ENCODE results near the gene COL13A1.

Gene COL13A1

DNA sequence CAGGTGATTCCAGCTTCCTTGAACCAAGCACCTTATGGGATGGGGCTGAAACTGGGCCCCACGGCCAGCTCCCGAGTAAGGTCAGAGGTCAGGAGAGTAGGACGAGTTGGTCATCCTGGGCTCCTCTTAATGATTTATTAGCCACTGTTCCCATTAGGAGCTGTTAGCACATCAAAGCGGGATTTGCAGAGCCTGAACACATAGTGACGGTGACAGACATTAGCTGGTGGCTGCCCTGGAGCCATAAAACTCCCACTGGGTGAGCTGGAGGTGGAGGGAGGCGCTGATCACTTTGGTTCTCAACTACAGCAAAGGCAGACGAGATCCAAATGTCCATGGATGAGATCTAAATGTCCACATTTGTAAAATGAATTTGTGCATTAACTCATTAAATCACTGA lies 48.1 kb downstream of the COL13A1 start:
- Mint-ChIP-seq H3K4me1 (ENCODE audit: low read depth) (no peaks in the 10 kb centered on the region), H3K9me3 (no peaks in the 10 kb centered on the region), H3K4me3 (no peak overlapping the region), H3K36me3 (ENCODE audit: low read depth) (no peaks in the 10 kb centered on the region), H3K27ac (no peak overlapping the region), H3K27me3 (ENCODE audit: low read depth) (peaks cover 25% of the 10 kb centered on the region)
- DNase-seq (ENCODE audit: low spot score) = no peak

- peaks cover 20% of the 10 kb centered on the region for H3K27me3 Mint-ChIP-seq (ENCODE audit: low read depth)
- no peaks in the 10 kb centered on the region for H3K4me1 Mint-ChIP-seq (ENCODE audit: low read depth)
- H3K9me3 Mint-ChIP-seq = no peaks in the 10 kb centered on the region
- DNase-seq (ENCODE audit: low spot score) = no peak
- H3K4me3 Mint-ChIP-seq = no peak overlapping the region
- H3K36me3 Mint-ChIP-seq (ENCODE audit: low read depth) = no peaks in the 10 kb centered on the region
- no peak overlapping the region for H3K27ac Mint-ChIP-seq
These were observed 48.7 kb downstream of the COL13A1 start for GRCh38 chr10:69850440-69850839.

DNA sequence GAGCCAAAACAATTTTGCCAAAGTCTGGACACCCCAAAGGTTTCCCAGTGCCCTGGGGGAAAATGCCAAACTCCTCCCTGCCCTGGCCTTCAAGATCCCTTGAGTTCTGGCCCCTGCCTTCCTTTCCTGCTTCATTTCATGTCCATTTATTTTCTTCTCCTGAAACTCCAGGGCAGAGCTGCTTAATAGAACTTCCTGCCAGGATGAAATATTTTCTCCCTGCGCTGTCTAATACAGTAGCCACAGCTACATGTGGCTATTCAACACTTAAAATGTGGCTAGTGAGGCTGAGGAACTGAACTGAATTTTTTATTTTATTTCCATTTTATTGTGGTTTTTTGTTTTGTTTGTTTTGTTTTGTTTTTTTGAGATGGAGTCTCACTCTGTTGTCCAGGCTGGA lies 49.6 kb downstream of the COL13A1 start:
- DNase-seq (ENCODE audit: low spot score) = no peak
- H3K4me1 Mint-ChIP-seq (ENCODE audit: low read depth) = peaks cover under 1% of the 10 kb centered on the region
- no peak overlapping the region for H3K27ac Mint-ChIP-seq
- no peaks in the 10 kb centered on the region for H3K9me3 Mint-ChIP-seq
- H3K36me3 Mint-ChIP-seq (ENCODE audit: low read depth) = no peaks in the 10 kb centered on the region
- peaks cover 15% of the 10 kb centered on the region for H3K27me3 Mint-ChIP-seq (ENCODE audit: low read depth)
- no peak overlapping the region for H3K4me3 Mint-ChIP-seq

- Mint-ChIP-seq H3K27ac (no peak overlapping the region), H3K4me3 (no peak overlapping the region), H3K27me3 (ENCODE audit: low read depth) (no peaks in the 10 kb centered on the region), H3K9me3 (no peaks in the 10 kb centered on the region), H3K4me1 (ENCODE audit: low read depth) (peaks cover 3% of the 10 kb centered on the region), H3K36me3 (ENCODE audit: low read depth) (no peaks in the 10 kb centered on the region)
- no peak for DNase-seq (ENCODE audit: low spot score)
These were observed 51.4 kb downstream of the COL13A1 start for GRCh38 chr10:69853064-69853463.

DNA sequence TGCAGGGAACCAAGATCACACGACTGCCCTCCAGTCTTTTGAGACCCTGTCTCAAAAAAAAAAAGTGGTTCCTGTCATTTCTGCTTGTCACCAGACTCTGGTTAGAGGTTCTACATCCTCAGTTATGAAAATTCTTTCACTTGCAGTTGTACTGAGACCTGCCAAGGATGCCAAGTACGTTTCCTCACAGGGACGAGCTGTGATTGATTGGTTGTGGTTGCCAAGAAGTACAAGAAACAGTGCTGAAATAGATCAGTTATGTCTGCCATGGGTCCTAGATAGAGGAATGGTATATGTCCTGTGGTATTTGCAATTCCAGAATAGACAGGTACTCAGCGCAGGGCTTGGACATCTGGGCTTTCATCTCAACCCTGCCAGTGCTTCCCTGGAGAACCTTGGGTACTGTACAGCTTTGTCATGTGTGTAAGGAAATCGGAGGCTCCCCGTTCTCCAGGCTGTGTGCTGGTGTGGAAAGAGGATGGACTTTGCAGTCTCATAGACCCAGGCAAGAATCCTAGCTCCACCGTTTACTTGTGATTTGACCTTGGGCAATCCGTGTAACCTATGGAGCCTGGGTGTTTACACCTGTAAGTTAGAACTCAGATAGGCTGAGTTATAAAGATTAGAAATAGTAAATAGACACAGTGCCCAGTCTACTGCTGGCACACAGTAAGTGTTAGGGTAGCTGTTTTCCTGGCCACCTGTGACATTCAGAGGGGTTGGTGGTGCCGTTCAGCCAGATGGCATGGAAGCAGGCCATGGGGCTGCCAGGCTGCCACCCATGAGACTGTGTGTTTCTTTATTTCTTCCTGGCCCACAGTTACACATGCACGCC lies 53.0 kb downstream of the COL13A1 start:
- H3K4me3 Mint-ChIP-seq = no peak overlapping the region
- no peaks in the 10 kb centered on the region for H3K9me3 Mint-ChIP-seq
- H3K4me1 Mint-ChIP-seq (ENCODE audit: low read depth) = peaks cover 3% of the 10 kb centered on the region
- DNase-seq (ENCODE audit: low spot score) = no peak
- H3K36me3 Mint-ChIP-seq (ENCODE audit: low read depth) = no peaks in the 10 kb centered on the region
- no peaks in the 10 kb centered on the region for H3K27me3 Mint-ChIP-seq (ENCODE audit: low read depth)
- no peak overlapping the region for H3K27ac Mint-ChIP-seq

DNA sequence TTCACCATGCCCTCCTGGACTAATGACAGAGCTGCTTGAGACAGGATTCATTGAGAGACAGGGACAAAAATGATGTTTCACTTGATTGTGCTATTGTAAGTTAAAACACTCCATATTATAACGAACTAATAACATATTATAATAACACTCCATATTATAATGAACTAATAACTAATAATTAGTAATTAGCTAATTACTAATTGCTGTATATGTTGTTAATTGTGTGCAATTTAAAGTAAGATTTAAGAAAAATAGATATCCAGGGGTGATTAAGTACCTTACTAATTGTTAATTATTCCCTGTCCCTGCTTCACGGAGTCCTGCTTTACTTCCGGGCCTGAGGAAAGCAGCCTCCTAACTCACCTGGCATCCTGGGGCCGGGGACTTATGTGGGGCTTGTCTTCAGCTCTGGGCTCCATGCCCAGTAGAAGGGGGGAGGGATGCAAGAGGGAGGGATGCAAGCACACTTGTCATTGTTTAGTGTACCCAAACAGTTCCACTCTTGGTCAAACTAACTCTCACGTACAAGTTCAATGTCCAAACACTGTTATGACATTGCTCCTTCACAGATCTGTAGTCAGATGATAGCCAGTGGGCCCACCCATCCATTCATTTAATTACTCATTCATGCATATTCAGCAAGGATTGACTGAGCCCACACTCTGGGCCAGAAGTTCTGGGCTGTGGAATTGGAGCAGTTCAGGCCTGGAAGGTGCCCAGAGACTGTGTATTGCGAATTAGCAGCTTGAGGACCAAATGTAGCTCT lies 53.8 kb downstream of the COL13A1 start:
- no peak for DNase-seq (ENCODE audit: low spot score)
- no peaks in the 10 kb centered on the region for H3K27me3 Mint-ChIP-seq (ENCODE audit: low read depth)

DNA sequence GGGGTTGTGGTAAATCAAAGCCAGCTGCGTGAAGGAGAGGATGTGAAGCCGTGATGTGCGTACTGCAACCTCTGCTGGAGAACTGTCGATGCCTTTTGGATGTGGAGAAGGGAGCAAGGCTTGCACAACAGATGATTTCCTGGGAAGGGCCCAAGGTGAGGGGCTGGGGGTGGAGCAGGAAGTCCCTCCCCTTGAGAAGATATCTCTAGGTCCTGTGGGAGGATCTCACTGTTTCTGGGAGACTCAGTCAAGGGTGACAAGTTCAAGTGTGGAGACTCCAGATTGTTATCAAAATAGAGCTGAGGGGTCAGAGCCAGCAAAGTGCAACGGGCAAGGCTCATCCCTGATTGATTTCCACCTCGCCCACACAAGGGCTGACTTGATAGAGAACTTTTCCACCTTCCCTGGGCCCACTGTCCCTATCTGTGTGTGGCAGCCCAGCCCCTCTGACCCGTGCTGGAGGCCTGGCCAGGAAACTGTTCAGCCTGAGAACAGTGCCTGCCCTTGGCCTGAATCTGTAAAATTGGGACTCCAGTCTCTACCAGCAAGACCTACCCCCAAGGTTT lies 55.0 kb downstream of the COL13A1 start:
- peaks cover 14% of the 10 kb centered on the region for H3K4me1 Mint-ChIP-seq (ENCODE audit: low read depth)
- H3K9me3 Mint-ChIP-seq = no peaks in the 10 kb centered on the region
- no peak overlapping the region for H3K4me3 Mint-ChIP-seq
- no peak overlapping the region for H3K27ac Mint-ChIP-seq
- DNase-seq (ENCODE audit: low spot score) = no peak
- no peaks in the 10 kb centered on the region for H3K36me3 Mint-ChIP-seq (ENCODE audit: low read depth)
- peaks cover 2% of the 10 kb centered on the region for H3K27me3 Mint-ChIP-seq (ENCODE audit: low read depth)

More for the DNA sequence above, 53.8 kb downstream of the COL13A1 start:
- Mint-ChIP-seq H3K27ac (no peak overlapping the region), H3K4me1 (ENCODE audit: low read depth) (peaks cover 7% of the 10 kb centered on the region), H3K9me3 (no peaks in the 10 kb centered on the region), H3K4me3 (no peak overlapping the region), H3K36me3 (ENCODE audit: low read depth) (no peaks in the 10 kb centered on the region)

DNA sequence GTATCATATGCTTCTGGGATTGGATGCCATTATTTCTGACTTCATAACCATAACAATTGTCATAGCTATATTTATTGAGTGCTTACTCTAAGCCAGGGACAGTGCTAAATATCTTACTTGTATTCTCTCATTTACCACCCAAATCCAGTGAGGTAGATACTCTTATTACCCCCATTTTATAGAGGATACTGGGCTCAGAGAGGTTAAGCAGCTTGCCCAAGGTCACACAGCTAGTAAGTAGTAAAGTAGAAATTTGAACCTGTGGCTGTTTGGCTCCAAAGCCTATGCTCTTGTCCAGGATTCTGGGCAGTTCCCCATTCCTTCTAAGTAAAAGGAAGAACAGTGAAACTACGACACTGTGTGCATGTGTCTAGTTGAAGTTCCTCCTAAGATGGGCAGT lies 56.5 kb downstream of the COL13A1 start:
- H3K36me3 Mint-ChIP-seq (ENCODE audit: low read depth) = no peaks in the 10 kb centered on the region
- peaks cover 20% of the 10 kb centered on the region for H3K4me1 Mint-ChIP-seq (ENCODE audit: low read depth)
- H3K27ac Mint-ChIP-seq = no peak overlapping the region
- no peak for DNase-seq (ENCODE audit: low spot score)
- H3K9me3 Mint-ChIP-seq = no peaks in the 10 kb centered on the region
- no peak overlapping the region for H3K4me3 Mint-ChIP-seq
- peaks cover 2% of the 10 kb centered on the region for H3K27me3 Mint-ChIP-seq (ENCODE audit: low read depth)

DNA sequence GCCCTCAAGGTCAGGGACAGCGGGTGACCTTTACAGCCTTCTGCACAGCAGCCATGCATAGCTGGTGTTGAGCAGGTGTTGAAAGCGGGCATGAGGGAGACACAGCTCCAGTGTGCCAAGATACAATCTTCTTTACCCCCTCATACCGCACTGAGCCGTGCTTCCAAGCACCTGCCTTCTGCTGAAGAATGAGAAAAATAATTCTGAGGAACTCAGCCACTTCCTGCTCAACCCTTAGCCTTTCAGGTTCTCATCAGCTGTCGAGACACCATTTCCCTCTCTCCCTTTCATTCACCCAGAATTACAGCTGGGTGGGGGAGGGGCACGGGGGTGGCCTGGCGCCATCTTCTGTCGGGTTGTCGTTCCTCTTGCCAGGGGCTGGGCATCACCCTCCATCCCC lies 58.6 kb downstream of the COL13A1 start:
- Mint-ChIP-seq H3K27ac (no peak overlapping the region), H3K4me1 (ENCODE audit: low read depth) (peaks cover 20% of the 10 kb centered on the region), H3K36me3 (ENCODE audit: low read depth) (no peaks in the 10 kb centered on the region), H3K4me3 (no peak overlapping the region), H3K27me3 (ENCODE audit: low read depth) (peaks cover 2% of the 10 kb centered on the region), H3K9me3 (no peaks in the 10 kb centered on the region)
- DNase-seq (ENCODE audit: low spot score) = no peak

DNA sequence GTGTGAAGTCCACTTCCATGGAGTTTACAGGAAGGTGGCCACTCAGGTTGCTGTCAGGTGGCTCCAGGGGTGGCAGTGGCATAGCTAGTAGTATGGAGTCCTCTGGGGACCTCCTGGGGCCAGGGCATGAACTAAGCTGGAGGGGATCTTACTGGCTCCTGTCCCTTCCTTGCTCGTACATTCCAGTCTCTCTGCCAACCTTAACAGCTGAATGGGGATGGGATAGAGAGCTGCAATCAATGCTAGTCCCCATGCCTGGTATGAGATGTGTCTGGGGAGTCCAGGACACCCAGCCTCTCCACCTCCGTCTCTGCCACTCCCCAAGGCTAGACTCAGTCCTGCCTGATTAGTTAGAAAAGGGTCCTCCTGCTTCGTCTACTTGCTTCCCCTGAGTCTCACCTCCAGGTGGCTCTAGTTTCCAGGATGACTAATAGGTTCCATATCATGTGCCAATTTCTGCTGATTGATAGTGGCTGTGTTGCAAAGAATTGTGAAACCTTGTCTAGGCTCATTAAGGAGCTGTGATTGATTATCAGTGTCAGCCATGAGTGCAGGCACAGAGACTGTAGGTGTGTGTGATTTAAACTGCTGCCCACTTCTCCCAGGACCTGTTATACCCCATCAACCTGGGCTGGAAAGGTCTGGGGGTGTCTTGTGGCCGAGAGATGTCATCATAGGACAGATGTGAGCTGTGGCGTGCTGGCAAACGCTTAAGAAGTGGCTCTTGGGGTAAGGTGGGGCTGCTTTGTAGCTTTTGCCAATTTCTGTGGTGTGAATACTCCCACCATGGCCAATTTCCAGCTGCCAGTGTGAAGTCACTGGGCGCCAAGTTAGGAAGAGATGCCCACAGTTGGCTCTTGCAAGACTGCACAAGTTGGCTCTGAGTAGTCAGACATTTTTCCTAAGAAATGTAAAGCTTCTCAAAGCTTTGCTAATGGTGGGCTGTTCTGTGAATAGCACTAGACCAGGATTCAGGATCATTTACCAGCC lies 59.8 kb downstream of the COL13A1 start:
- no peaks in the 10 kb centered on the region for H3K36me3 Mint-ChIP-seq (ENCODE audit: low read depth)
- H3K9me3 Mint-ChIP-seq = no peaks in the 10 kb centered on the region
- H3K27me3 Mint-ChIP-seq (ENCODE audit: low read depth) = peaks cover 2% of the 10 kb centered on the region
- H3K27ac Mint-ChIP-seq = no peak overlapping the region
- peaks cover 17% of the 10 kb centered on the region for H3K4me1 Mint-ChIP-seq (ENCODE audit: low read depth)
- DNase-seq (ENCODE audit: low spot score) = no peak
- H3K4me3 Mint-ChIP-seq = no peak overlapping the region

DNA sequence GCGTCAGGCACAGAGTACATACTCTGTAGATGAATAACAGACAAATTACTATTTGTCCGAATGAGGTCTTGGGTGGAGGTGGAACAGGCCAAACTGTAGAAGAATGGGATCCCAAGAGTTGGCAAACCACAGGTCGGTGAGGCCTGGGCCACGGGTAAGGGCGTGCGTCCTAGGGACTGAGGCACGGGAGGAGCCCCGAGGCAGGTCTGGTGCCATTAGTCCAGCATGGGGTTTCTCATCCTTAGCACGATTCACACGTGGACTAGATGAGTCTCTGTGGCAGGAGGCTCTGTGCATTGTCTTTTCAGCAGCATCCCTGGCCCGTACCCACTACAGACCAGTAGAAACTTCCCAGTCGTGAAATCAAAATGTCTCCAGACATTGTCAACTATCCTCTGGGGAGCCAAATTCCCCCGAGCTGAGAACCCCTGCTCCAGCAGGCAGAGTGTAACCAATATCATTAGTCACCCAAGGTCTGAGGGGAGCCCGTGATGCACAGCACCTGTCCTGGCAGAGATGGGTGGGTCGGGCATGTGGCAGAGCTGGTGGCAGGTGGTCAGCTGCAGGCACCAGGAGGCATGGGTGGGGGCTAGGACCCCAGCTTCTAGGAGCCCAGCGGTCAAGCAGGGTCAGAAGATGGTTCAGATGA lies 61.3 kb downstream of the COL13A1 start:
- Mint-ChIP-seq H3K4me1 (ENCODE audit: low read depth) (peaks cover 17% of the 10 kb centered on the region), H3K27ac (no peak overlapping the region), H3K4me3 (no peak overlapping the region), H3K36me3 (ENCODE audit: low read depth) (no peaks in the 10 kb centered on the region), H3K9me3 (no peaks in the 10 kb centered on the region), H3K27me3 (ENCODE audit: low read depth) (peaks cover 2% of the 10 kb centered on the region)
- DNase-seq (ENCODE audit: low spot score) = no peak

GRCh38 chr10:69863580-69863979 lies 61.9 kb downstream of the COL13A1 start:
- no peaks in the 10 kb centered on the region for H3K36me3 Mint-ChIP-seq (ENCODE audit: low read depth)
- DNase-seq (ENCODE audit: low spot score) = no peak
- no peaks in the 10 kb centered on the region for H3K9me3 Mint-ChIP-seq
- peaks cover 17% of the 10 kb centered on the region for H3K4me1 Mint-ChIP-seq (ENCODE audit: low read depth)
- peaks cover 2% of the 10 kb centered on the region for H3K27me3 Mint-ChIP-seq (ENCODE audit: low read depth)
- H3K27ac Mint-ChIP-seq = no peak overlapping the region
- no peak overlapping the region for H3K4me3 Mint-ChIP-seq

DNA sequence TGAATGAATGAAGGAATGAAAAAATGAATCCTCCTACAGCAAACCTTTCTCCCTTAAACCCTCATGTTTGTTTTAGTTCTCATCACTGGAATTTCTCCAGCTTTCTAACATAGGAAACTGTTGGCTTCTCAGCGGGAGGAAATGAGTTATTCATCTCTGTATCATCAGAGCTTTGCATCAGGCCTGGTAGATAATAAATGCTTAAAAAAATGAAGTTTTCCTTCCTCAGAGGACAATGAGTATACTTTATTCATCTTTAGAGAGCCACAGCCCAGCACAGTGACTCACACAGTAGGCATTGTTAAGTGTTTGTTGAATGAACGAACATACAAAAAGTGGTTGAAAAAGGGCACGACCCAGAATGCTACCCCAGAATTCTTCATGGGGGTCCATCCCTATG lies 62.6 kb downstream of the COL13A1 start:
- peaks cover 2% of the 10 kb centered on the region for H3K27me3 Mint-ChIP-seq (ENCODE audit: low read depth)
- DNase-seq (ENCODE audit: low spot score) = no peak
- H3K36me3 Mint-ChIP-seq (ENCODE audit: low read depth) = no peaks in the 10 kb centered on the region
- H3K4me3 Mint-ChIP-seq = no peak overlapping the region
- H3K27ac Mint-ChIP-seq = no peak overlapping the region
- peaks cover 17% of the 10 kb centered on the region for H3K4me1 Mint-ChIP-seq (ENCODE audit: low read depth)
- H3K9me3 Mint-ChIP-seq = no peaks in the 10 kb centered on the region
